Vagina (tissue), 2 donors: ENCODE measurements around the gene GASK1B.

Experiments used
- POLR2A ChIP-seq, 2 donors: fragments of 450-650 bp; IDR thresholded peaks; one replicate each; pipeline ENCODE4 v1.6.1; 2017; ENCODE audit warnings: antibody characterized with exemption in 2 of 2, mild to moderate bottlenecking in 2 of 2, moderate library complexity in 2 of 2
- TF ChIP-seq, protein P1 (sequence below), 3 experiments: fragments of 450-650 bp in 2 of 3; fragments of 200-600 bp in 1 of 3; sonication (generic) in 1 of 3; IDR thresholded peaks; one replicate each; pipeline ENCODE4 v1.5.1; 2017 to 2019; ENCODE audit warnings: antibody characterized with exemption in 3 of 3, mild to moderate bottlenecking in 2 of 3, moderate library complexity in 2 of 3

DNA sequence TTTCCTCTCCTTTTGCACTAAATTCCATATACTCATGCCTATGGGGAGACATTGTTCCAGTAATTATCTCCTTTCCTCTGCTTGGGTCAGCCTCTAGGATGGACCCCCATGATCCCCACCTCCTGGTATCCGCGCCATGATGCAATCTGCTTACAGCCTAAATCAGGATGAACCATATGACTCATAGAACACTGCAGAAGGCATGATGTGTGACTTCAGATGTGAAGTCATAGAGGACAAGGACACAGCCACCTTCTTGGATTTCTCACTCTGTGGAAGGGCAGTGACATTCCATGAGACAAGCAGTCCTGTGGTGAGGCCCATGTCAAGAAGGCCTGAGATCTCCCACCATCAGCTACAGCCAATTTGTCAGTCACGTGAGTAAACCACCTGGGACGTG is 28.5 kb upstream of the GASK1B start:
- TF ChIP-seq, protein P1, sequence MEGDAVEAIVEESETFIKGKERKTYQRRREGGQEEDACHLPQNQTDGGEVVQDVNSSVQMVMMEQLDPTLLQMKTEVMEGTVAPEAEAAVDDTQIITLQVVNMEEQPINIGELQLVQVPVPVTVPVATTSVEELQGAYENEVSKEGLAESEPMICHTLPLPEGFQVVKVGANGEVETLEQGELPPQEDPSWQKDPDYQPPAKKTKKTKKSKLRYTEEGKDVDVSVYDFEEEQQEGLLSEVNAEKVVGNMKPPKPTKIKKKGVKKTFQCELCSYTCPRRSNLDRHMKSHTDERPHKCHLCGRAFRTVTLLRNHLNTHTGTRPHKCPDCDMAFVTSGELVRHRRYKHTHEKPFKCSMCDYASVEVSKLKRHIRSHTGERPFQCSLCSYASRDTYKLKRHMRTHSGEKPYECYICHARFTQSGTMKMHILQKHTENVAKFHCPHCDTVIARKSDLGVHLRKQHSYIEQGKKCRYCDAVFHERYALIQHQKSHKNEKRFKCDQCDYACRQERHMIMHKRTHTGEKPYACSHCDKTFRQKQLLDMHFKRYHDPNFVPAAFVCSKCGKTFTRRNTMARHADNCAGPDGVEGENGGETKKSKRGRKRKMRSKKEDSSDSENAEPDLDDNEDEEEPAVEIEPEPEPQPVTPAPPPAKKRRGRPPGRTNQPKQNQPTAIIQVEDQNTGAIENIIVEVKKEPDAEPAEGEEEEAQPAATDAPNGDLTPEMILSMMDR (IDR thresholded peaks at IDR 0.05): no peak
- no peak for TF ChIP-seq POLR2A (IDR thresholded peaks at IDR 0.05)
